Measurements from ENCODE around the gene ZNF584. TPM values are rescaled to one million over a fixed set of nuclear protein-coding genes. Genes with fewer than 3 reads are reported as not detected.
A peak's percentile ranks its signal among the peaks of the same experiment; 100 is the strongest.
"Not testable (repeated sequence)": the region's sequence is repeated elsewhere in the genome, so short reads cannot be mapped to it uniquely, and the experiment has no call there.

The ZNF584 gene
- total RNA-seq, 1 experiment from 2014 or later: 25.3 TPM

DNA sequence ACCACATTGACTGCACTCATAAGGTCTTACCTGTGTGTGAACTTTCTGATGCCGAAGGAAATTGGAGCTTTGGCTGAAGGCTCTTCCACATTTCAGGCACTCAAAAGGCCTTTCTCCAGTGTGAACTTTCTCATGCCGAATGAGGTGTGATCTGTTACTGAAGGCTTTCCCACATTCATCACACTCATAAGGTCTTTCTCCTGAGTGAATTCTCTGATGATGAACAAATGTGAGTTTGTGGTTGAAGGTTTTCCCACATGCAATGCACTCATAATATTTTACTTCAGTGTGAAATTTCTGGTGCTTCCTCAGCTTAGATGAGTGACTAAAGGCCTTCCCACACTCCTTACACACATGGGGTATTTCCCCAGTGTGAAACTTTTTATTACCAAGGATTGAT, 25.8 kb downstream of the ZNF584 start:
- Histone ChIP-seq H3K4me3 (no peak overlapping the region), H3K27me3 (no peaks in the 10 kb centered on the region), H3K36me3 (peaks cover 4% of the 10 kb centered on the region; the same call in 1 of the 2 replicates), H3K9me3 (peaks cover 30% of the 10 kb centered on the region)
- DNase-seq: no peak

DNA sequence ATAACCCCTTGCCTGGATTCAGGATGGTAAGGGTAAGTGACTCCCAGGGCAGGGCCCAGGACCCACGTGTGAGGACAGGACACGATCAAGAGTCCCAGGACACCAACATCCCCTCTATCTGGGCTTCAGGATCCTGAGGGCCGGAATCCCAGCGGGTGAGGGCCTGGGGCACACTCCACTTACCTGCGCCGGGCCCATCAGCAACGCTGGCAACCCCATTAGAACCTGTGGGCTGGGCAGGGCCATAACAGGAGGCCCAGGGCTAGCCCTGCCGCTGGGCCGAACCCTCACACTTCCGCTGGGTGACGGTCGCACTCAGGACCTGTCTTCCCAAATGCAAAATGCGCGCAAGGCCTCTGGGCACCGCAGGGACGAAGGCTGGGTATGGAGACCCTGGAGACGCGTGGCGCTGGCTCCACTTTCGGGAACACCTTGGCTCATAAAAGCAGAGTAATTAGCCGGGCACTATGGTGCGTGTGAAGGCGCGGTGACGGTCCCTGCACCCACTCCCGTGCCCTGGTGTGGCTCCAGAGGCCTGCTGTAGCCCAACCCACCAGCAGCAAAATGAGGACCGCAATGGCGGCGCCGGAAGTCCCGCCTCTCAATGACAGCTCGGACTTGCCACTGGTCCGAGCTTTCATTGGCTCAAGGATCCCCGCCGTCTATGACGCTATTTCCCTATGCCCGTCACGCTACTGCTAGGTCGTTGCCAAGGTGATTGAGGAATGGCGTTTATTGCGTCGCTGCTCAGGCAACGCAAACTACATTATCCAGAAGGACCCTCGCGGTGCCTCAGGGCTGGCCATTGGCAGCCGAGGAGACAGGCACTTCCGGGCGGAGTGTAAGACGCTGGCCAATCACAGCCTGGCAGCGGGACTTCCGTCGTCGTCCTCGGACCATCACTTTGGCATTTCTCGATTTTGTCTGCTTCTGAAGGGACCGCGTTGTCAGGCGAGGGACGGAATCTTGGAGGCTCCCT, 31.4 kb downstream of the ZNF584 start, which contains the start of gene ZNF132:
Gene ZNF132, minus strand, starts transcription at position 578 of the 979 bp plus-strand sequence. Its CDS starts 332 bp downstream, at position 246.
- Histone ChIP-seq H3K4me3 (no peak within 1 kb of the TSS), H3K9me3 (peaks cover 6% of the 10 kb centered on the region; the same call in 1 of the 2 replicates)
- DNase-seq: no peak

DNA sequence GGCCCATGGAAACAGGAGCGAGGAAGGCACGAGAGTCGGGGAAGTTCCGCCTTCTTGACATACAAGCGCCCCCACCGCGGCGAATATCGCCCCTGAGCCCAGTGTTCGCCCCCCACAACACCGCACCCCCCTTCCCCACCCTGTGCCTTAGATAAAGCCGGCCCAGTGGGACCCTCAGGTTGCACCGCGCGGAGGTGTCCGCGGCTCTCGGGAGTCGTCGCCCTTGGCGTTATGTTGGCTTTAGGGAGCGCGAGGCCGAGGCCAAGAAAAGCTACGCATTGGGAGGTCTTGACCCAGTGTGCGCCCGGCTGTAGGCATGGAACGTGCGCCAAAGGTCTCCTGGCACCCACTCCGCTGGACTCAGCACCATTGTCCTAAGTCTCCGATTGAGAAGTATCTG, 32.1 kb downstream of the ZNF584 start:
- no peak overlapping the region for H3K4me3 ChIP-seq
- no peaks in the 10 kb centered on the region for H3K36me3 ChIP-seq
- peaks cover 5% of the 10 kb centered on the region; the same call in 1 of the 2 replicates for H3K9me3 ChIP-seq
- DNase-seq: no peak
- H3K27me3 ChIP-seq: no peaks in the 10 kb centered on the region

More for the DNA sequence above, 31.4 kb downstream of the ZNF584 start, which contains the start of gene ZNF132:
- H3K36me3 ChIP-seq: no peaks in the 10 kb centered on the region
- H3K27me3 ChIP-seq: no peaks in the 10 kb centered on the region

DNA sequence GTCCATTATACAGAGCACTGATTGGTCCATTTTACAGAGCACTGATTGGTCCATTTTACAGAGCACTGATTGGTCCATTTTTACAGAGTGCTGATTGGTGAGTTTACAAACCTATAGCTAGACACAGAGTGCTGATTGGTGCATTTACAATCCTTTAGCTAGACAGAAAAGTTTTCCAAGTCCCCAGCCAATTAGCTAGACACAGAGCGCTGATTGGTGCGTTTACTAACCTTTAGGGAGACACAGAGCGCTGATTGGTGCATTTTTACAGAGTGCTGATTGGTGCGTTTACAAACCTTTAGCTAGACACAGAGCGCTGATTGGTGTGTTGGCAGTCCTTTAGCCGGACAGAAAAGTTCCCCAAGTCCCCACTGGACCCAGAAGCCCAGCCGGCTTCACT, 34.5 kb downstream of the ZNF584 start:
- not testable (repeated sequence) for H3K27me3 ChIP-seq, H3K4me3 ChIP-seq, H3K36me3 ChIP-seq, DNase-seq
- peaks cover 14% of the 10 kb centered on the region for H3K9me3 ChIP-seq

DNA sequence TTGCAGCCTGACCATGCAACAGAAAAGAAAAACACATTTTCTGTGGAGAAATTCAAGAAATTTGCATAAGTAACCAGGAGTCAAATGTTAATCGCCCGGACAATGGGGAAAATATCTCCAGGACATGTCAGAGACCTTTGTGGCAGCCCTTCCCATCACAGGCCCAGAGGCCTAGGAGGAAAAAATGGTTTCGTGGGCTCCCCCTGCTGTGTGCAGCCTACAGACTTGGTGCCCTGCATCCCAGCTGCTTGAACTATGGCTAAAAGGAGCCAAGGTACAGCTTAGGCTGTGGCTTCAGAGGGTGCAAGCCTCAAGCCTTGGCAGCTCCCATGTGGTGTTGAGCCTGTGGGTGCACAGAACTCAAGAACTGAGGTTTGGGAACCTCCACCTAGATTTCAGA, 40.4 kb downstream of the ZNF584 start:
- not testable (repeated sequence) for H3K4me3 ChIP-seq, DNase-seq, H3K27me3 ChIP-seq, H3K36me3 ChIP-seq
- H3K9me3 ChIP-seq: peaks cover 29% of the 10 kb centered on the region

DNA sequence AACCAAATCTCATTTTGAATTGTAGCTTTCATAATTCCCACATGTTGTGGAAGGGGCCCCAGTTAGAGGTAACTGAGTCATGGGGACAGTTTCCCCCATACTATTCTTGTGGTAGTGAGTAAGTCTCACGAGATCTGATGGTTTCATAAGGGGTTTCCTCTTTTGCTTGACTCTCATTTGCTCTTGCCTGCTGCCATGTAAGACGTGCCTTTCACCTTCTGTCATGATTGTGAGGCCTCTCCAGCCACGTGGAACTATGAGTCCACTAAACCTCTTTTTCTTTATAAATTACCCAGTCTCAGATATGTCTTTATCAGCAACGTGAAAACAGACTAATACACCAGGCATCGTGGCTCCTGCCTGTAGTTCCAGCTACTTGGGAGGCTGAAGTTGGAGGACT, 41.5 kb downstream of the ZNF584 start:
- H3K4me3 ChIP-seq, H3K36me3 ChIP-seq, H3K27me3 ChIP-seq, DNase-seq: not testable (repeated sequence)
- peaks cover 29% of the 10 kb centered on the region for H3K9me3 ChIP-seq

DNA sequence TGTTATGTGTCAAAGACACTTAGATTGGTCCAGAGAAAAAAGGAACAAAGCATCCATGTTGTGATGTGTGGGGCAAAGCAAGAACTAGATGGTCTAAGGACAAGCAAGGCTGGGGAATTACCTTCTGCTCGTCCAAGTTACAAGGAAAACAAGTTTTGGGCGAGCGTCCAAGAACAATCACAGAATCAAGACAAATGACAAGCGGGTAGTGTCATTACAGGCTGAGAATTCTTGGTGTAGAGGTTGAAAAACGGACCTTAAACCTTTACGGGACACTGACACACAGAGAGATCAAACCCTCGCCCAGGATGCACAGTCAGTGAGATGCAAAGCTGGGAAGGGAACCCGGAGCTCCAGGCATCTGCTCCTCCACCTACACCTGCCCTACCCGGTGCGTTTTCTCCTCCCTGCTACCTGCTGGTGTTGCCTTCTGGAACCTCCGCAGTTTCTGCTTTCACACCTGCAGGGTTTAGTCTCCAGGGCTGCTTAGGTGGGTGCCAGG, 42.5 kb downstream of the ZNF584 start:
- Histone ChIP-seq H3K36me3 (peaks cover 10% of the 10 kb centered on the region), H3K9me3 (peaks cover 29% of the 10 kb centered on the region), H3K27me3 (no peaks in the 10 kb centered on the region), H3K4me3 (peak overlapping the region; percentile 92)
- DNase-seq: no peak

DNA sequence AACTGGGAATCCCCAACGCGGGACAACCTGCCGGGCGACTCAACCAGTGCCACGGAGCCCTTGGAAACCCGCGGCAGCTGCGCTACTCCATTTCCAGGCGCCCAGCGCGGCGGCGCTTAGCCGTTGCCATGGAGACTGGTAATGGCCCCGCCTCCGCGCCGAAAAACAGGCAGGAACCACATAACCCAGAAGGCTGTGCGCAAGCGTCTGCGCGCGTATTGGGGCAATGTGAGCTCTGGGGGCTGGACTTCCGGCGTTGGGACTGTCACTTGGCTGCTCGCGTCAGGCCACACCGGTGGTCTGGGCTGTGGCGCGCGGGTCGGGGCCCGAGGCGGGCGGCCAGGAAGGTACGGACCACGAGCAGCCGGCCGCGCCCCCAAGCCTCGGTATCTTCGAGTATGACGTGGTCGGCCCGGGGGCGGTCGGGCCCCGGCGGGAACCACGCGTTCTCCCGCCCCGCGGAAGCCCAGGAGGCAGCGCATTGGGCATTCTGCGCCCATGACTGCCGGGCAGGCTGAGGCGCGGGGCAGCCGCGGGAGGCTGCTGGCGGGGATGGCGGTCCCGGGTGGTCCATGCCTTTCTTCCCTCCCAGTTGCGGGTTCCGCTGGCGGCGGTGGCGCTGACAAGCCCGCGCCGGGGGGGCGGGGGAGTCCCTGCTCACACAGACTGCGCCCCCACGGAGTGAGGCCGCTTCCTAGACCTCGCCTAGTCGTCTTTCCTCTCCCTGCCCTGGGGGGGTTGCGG, 43.1 kb downstream of the ZNF584 start, which contains the start of gene ZNF324B:
Gene ZNF324B, plus strand, starts transcription at position 265 of the 744 bp plus-strand sequence. CDS start 2,080 bp downstream, outside the sequence.
- Histone ChIP-seq H3K4me3 (peak within 1 kb of the TSS; percentile 92), H3K9me3 (peaks cover 29% of the 10 kb centered on the region), H3K27me3 (no peaks in the 10 kb centered on the region), H3K36me3 (peaks cover 14% of the 10 kb centered on the region)
- DNase-seq: peak; percentile 97

DNA sequence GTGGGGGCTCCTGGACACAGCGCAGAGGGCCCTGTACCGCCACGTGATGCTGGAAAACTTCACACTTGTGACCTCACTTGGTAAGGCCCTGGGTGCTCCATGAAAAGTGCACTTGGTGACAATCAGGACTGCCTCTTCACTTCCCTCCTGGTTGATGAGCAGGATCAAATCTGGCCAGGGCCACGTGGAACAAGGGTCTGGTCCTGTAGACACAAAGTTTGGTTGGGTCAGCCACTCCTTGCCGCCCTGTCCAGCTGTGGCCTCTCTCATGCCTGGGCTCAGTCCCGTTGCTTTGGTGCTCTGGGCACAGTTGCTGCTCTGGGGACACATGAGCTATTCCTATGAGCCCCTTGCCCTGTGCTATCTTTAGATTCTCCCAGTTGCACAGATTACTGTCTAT, 45.3 kb downstream of the ZNF584 start:
- Histone ChIP-seq H3K27me3 (no peaks in the 10 kb centered on the region), H3K36me3 (peaks cover 31% of the 10 kb centered on the region), H3K4me3 (no peak overlapping the region), H3K9me3 (peaks cover 13% of the 10 kb centered on the region)
- no peak for DNase-seq

DNA sequence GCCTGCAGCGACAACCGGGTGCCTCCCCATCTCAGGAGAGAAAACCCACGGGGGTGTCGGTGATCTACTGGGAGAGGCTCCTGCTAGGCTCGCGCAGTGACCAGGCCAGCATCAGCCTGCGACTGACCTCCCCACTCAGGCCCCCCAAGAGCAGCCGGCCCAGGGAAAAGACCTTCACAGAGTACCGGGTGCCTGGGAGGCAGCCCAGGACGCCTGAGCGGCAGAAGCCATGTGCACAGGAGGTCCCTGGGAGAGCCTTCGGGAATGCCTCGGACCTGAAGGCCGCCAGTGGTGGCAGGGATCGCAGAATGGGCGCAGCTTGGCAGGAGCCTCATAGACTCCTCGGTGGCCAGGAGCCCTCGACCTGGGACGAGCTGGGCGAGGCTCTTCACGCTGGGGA, 46.9 kb downstream of the ZNF584 start:
- no peaks in the 10 kb centered on the region; the same call in 1 of the 2 replicates for H3K9me3 ChIP-seq
- H3K4me3 ChIP-seq: no peak overlapping the region
- DNase-seq: no peak
- no peaks in the 10 kb centered on the region for H3K27me3 ChIP-seq
- peaks cover 31% of the 10 kb centered on the region for H3K36me3 ChIP-seq

DNA sequence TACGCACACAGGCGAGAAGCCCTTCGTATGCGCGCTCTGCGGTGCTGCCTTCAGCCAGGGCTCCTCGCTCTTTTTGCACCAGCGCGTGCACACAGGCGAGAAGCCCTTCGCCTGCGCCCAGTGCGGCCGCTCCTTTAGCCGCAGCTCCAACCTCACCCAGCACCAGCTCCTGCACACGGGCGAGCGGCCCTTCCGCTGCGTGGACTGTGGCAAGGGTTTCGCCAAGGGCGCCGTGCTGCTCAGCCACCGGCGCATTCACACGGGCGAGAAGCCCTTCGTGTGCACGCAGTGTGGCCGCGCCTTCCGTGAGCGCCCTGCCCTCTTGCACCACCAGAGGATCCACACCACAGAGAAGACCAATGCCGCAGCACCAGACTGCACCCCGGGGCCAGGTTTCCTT, 47.7 kb downstream of the ZNF584 start:
- H3K4me3 ChIP-seq: no peak overlapping the region
- no peaks in the 10 kb centered on the region; the same call in 1 of the 2 replicates for H3K9me3 ChIP-seq
- H3K27me3 ChIP-seq: no peaks in the 10 kb centered on the region
- H3K36me3 ChIP-seq: peaks cover 31% of the 10 kb centered on the region
- DNase-seq: no peak

DNA sequence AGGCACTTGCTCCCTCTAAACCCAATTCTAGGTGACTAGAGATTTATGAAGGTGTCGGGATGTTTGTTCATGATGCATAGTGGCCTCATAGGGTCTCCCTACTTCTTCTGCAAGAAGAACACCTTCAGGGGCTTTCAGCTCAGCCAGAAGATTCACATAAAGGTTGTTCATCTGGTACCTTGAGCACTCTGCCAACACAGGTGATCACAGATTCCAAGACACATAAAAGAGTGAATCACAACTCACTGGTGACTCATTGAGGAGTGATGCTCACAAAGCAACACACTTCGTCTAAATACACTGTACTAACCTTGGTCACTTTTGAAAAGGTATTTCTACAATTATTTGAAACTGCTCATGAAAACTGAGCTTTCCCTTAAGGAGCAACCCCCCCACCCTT, 51.6 kb downstream of the ZNF584 start:
- Histone ChIP-seq H3K9me3 (no peaks in the 10 kb centered on the region), H3K4me3 (no peak overlapping the region), H3K36me3 (peaks cover 22% of the 10 kb centered on the region), H3K27me3 (no peaks in the 10 kb centered on the region)
- DNase-seq: no peak

DNA sequence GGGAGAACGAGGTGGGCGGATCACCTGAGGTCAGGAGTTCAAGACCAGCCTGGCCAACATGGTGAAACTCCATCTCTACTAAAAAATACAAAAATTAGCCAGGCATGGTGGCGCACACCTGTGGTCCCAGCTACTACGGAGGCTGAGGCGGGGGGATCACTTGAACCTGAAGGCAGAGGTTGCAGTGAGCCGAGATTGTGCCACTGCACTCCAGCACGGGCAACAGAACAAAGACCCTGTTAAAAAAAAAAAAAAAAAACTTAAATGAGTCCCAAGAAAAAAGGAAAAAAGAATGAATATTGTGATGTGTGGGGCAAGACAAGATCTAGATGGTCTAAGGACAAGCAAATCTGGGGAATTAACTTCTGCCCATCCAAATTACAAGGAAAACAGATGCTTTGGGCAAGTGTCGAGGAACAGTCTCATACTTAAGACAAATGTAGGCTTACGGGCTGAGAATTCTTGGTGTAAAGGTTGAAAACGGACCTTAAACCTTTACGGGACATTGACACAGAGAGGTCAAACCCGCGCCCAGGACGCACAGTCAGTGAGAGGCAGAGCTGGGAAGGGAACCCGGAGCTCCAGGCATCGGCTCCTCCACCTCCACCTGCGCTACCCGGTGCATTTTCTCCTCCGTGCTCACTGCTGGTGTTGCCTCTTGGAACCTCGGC, 57.8 kb downstream of the ZNF584 start:
- DNase-seq: peak; percentile 21
- H3K36me3 ChIP-seq: peaks cover 9% of the 10 kb centered on the region
- no peaks in the 10 kb centered on the region for H3K9me3 ChIP-seq
- H3K27me3 ChIP-seq: no peaks in the 10 kb centered on the region
- H3K4me3 ChIP-seq: peak overlapping the region; percentile 73

DNA sequence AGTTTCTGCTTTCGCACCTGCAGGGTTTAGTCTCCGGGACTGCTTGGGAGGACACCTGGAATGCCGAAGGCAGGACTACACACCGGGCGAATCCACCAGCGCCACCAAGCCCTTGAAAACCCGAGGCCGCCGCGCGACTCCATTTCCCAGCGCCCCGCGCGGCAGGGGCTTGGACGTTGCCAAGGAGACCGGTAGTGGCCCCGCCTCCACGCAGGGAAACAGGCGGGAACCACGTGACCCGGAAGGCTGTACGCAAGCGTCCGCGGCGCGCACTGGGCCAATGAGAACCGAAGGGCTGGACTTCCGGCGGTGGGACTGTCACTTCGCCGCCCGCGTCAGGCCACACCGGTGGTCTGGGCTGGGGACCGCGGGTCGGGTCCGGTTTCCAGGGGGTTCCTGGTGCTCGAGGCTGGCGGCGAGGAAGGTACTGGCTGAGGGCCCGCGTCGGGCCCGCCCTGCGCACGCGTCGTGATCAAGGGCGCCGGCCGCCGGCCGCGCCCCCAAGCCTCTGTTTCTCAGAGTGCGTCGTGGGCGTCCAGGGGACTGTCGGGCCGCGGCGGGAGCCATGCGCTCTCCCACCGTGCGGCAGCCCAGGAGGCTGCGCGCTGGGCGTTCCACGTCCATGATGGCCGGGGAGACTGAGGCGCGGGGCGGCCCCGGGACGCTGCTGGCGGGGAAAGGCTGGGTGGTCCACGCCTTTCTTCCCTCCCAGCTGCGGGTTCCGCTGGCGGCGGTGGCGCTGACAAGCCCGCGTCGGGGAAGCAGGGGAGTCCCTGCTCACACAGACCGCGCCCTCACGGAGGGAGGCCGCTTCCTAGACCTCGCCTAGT, 58.5 kb downstream of the ZNF584 start, which contains the start of gene ZNF324:
Gene ZNF324, plus strand, starts transcription at position 321 of the 830 bp plus-strand sequence. CDS start 2,106 bp downstream, outside the sequence.
- peak; percentile 97 for DNase-seq
- Histone ChIP-seq H3K36me3 (peaks cover 13% of the 10 kb centered on the region), H3K9me3 (no peaks in the 10 kb centered on the region), H3K27me3 (no peaks in the 10 kb centered on the region), H3K4me3 (peak within 1 kb of the TSS; percentile 73)
